G401 (cell line): ENCODE measurements around the gene ZNF491. TPM values are rescaled to one million over a fixed set of nuclear protein-coding genes. Genes with fewer than 3 reads are reported as not detected.
A peak's percentile ranks its signal among the peaks of the same experiment; 100 is the strongest.
"Not testable (repeated sequence)": the region's sequence is repeated elsewhere in the genome, so short reads cannot be mapped to it uniquely, and the experiment has no call there.

Experiments
- DNase-seq: peaks from one replicate; pipeline ENCODE4 v3.0.0-alpha.2; 2015; ENCODE audit warnings: low spot score
- in situ Hi-C: cut with HindIII; loops from 2 replicates; pipeline ENCODE4 v1.10.0; 2016; ENCODE audit warnings: low sequenced_read_pairs, mixed read lengths
- total RNA-seq: library from RNA; depleted of rRNA; stranded (reverse); fragments of >200 nt; shearing (Covaris generic); gene quantifications from 2 replicates; pipeline ENCODE4 v1.2.3, GENCODE V29; 2014; rRNA removed

ZNF491 gene
- not detected in 2 replicates for total RNA-seq

DNA sequence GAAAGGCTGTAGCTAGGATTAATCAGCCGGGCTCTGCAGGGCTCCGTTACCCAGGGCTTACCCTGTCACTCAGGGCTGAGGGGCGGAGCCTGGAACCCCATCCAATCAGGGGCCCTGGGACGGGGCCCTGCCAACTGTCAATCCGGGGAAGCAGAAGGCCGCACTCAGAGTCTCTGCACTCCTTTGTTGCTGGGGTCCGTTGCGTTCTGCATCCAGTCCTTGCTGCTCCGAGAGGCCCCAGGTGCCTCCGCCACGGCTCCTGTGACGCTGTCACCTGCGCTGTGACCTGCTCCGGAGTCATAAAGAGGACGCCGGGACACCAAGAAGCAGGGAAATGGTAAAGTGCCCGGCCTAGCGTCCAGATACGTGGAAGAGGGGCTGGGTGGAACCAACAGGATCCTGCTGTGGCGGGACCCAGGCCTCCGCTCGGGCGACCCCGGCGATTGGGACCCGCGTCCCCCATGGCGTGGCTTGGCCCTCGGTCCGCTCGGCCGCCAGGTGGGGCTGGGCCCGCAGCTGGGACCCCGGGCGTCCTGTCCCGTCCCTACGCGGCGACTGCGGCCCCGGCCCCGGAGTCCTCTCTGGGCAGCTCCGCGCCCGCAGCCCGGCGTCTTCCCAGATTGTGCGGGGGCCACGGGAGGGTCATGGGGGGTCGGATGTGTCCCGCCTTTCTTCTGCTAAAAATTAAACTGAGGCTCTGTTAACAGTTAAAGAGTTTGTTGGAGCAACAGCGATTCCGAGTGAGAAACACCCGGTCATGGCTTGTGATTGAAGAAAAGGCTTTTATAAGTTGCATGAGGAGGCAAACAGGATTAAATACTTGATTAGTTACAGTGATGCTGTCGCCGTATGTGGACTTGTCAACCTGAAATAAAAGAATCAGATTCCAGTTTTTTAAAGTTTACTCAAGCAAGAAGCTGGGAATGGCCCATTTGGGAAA lies at the start of gene ZNF491:
ZNF491 (plus strand) TSS at position 133 of the 940 bp plus-strand sequence. CDS start 7,431 bp downstream, outside the sequence.
- in situ Hi-C loops, result no loop called here
- DNase-seq, result peak; percentile 96

DNA sequence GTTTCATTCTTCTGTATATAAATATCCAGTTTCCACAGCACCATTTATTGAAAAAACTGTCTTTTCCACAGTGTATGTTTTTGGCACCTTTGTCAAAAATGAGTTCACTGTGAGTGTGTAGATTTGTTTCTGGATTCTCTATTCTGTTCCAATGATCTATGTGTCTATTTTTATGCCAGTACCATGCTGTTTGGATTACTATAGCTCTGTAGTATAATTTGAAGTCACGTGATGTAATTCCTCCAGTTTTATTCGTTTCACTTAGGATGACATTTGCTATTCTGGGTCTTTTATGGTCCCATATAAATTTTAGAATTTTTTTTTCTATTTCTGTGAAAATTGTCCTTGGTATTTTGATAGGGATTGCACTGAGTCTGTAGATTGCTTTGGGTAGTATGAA lies 48.6 kb upstream of the ZNF491 start:
- DNase-seq, result no peak
- in situ Hi-C loops, result no loop called here

DNA sequence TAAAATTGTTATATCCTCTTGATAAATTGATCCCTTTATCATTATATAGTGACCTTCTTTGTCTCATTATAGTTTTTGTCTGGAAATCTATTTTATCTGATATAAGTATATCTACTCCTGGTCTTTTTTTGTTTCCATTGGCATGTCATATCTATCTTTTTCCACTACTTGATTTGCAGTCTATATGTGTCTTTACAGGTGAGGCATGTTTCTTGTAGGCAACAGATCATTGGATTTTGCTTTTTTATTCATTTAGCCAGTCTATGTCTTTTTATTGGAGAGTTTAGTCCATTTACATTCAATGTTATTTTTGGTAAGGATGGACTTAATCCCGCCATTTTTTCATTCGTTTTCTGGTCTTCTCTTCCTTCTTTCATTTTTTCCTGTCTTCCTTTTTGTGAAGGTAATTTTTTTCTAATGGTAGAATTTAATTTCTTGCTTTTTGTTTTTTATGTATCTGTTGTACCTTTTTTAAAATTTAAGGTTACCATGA lies 46.0 kb upstream of the ZNF491 start:
- in situ Hi-C loops, result no loop called here
- no peak for DNase-seq

DNA sequence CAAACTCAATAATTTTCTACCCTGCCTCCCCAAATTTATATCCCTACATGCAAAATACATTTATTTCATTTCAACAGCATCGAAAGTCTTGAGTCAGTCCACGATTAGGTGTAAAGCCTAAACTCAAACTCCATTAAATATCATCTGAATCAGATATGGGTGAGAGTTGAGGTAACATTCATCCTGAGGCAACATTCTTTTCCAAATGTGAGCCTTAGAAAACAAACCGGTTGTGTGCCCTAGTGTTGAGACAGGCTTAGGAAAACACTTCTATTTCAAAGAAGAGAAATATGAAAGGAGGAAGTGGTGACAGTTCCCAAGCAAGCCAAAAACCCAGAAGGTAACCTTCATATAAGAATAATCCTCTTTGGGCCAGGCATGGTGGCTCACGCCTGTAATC lies 43.7 kb upstream of the ZNF491 start:
- no peak for DNase-seq
- in situ Hi-C loops, result no loop called here

DNA sequence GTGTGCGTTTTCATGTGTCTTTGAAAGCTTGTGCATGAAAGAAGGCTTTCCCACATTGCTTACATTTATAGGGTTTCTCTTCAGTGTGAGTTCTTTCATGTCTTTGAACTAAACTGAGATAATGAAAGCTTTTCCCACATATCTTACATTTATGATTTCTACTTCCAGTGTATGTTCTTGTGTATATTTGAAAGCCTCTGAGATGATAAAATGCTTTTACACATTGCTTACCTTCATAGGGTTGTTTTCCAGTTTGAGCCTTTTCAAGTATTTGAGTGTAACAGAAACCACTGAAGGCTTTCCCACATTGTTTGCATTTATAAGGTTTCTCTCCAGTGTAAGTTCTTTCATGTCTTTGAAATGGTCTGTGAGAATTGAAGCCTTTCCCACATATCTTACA lies 41.4 kb upstream of the ZNF491 start:
- in situ Hi-C loops, result no loop called here
- no peak for DNase-seq

DNA sequence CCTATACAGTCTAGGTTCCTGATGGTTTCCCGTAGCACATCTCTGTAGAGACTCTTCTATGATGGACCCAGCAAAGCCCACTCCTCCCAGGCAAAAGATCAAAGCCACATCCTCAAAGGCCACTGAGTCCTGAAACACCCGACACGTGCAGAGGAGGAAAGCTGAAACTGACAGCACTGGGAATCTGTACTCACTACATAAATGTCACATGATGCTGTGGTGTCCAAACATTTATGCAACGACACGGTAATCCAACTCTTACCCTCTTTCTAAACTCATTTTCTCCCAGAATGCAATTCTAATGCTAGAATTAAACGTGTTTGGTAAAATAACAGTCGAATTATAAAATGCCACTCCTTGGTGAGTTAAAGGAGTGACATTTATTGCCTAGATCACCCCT lies 38.5 kb upstream of the ZNF491 start:
- DNase-seq, result no peak
- in situ Hi-C loops, result no loop called here

DNA sequence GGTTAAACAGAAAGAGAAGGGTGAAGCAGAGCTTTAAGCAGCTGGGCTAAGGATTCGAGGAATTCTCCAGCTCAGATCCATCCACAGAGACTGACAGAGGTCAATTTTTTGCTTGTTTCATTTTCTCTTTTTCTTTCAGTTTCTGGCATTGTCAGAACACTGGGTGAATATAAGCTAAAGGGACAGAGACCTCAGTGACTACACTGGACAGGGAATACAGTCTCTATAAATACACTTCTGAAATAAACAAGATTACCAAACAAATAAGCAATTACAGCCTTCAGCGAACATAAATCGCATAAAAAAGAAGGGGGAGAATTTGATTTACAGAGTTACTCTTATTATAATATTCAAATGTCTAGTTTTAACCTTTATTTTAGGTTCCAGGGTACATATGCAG lies 35.2 kb upstream of the ZNF491 start:
- no peak for DNase-seq
- in situ Hi-C loops, result no loop called here

DNA sequence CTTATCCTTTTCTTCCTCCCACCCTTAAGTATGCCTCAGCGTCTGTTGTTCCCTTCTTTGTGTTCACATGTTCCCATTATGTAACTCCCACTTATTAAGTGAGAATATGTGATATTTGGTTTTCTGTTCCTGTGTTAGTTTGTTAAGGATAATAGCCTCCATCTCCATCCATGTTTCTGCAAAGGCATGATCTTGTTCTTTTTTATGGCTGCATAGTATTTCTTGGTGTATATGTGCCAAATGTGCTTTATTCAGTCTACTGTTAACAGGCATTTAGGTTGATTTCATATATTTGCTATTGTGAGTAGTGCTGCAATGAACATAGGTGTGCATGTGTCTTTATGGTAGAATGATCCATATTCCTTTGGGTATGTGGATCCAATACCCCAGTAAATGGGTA lies 34.7 kb upstream of the ZNF491 start:
- DNase-seq, result no peak
- in situ Hi-C loops, result no loop called here

DNA sequence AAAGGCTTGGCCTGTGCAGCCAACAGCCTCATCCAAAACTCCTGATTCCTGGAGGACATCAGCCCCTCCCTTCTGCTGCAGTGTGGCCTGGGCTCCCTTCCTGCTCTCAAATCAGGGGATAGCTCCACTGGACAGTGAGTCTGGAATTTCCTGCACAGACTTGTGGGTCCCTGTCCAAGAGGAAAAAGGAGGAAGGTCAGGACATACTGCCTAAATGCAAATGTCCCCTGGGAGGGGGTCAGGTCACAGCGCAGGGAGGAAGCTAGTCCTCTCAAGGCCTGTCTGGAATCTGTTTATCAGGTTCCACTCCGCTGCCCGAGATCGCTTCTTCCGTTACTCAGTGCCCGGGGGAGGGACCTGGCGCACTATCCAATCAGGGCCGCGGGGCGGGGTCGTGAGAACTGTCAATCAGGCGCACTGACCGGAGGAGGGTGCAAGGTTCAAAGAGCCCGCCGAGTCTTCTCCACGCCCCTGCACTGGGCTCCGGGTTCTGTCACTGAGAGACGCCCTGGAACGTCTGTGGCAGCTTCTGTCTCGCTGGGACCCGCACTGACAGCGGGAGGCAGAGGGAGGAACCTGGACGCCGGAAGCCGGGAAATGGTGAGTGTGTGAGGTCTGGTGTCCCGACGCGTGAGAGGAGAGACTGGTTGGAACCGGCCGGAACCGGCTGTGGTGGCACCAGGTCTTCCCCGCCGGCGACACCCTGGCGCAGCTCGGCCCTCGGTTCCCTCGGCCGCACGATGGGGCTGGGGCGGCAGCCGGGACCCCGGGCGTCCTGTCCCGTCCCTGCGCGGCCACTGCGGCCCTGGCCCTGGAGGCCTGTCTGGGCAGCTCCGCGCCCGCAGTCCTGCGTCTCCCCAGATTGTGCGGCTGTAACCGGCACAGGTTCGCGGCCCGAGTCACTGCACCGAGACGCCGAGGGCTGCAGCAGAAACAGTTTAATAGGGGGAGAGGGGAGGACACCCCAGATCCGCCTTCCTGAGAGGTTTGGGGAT lies 31.4 kb upstream of the ZNF491 start, which contains the start of gene ZNF441:
ZNF441 (plus strand) TSS at position 404 of the 995 bp plus-strand sequence; CDS start at position 598, 194 bp downstream.
- DNase-seq, result peak; percentile 97
- in situ Hi-C loops, result no loop called here

DNA sequence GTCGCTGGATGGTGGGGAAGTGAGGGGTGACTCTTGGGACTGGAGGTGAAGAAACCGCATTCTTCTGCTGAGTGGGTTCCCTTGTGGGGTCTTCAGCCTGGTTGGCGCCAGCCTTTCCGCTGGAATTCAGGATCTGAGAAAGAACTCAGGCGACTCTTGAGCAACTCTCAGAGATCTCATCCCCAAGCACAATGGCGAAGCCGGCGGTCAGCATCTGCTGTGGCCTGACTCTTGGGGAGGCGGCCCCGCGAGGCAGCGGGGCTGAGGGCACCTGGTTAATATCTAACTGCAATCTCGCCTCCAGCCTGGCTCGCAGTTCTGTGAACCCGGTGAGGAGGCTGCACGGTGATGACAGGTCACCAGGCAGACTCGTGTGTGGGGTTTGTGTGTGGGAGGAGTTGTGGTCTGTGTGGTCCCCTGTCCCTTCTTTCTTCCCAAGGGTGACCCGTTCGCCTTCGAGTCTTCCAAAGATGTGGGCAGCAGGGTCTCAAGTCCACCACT lies 30.6 kb upstream of the ZNF491 start:
- in situ Hi-C loops, result no loop called here
- DNase-seq, result peak; percentile 30

DNA sequence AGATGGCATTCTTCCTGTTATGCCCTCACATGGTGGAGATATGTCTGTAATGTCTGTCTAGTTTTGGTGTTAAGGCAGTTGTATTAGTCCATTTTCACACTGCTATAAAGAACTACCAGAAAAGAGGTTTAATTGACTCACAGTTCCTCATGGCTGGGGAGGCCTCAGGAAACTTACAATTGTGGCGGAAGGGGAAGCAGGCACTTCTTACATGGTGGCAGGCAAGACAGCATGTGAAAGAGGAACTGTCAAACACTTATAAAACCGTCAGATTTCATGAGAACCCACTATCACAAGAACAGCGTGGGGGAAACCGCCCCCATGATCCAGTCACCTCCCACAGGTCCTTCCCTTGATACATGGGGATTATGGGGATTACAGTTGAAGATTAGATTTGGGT lies 28.3 kb upstream of the ZNF491 start:
- in situ Hi-C loops, result no loop called here
- no peak for DNase-seq

DNA sequence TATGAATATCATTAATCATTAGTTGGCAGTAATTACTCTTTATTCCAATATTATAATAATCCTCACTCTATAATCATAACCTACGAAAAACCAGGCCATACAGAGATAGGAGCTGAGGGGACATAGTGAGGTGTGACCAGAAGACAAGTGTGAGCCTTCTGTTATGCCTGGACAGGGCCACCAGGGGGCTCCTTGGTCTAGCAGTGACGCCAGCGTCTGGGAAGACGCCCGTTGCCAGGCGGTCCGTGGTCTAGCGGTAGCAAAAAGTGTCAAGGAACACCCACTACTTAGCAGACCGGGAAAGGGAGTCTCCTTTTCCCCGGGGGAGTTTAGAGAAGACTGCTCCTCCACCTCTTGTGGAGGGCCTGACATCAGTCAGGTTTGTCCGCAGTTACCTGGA lies 26.8 kb upstream of the ZNF491 start:
- in situ Hi-C loops, DNase-seq: not testable (repeated sequence)

DNA sequence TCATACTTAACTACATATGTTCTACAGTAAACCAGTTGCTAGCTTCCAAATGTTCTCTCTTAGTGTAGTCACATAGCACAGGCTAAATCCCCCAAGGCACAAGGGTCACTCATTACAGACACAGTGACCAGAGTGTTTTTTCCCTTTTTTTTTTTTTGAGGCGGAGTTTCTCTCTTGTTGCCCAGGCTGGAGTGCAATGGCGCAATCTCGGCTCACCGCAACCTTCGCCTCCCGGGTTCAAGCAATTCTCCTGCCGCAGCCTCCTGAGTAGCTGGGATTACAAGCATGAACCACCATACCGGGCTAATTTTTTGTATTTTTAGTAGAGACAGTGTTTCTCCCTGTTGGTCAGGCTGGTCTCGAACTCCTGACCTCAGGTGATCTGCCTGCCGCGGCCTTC lies 21.7 kb upstream of the ZNF491 start:
- in situ Hi-C loops, DNase-seq: not testable (repeated sequence)

DNA sequence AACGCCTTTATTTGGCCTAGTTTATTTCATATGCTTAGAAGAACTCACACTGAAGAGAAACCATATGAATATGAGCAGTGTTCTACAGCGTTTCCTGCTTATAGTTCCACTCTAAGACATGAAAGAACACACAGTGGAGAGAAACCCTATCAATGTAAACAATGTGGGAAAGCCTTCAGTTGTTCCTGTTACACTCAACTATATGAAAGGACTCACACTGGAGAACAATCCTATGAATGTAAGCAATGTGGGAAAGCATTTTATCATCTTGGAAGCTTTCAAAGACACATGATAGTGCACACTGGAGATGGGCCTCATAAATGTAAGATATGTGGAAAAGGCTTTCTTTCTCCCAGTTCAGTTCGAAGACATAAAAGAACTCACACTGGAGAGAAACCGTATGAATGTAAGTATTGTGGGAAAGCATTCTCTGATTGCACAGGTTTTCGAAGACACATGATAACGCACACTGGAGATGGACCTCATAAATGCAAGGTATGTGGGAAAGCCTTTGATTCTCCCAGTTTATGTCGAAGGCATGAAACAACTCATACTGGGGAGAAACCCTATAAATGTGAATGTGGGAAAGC lies 17.8 kb upstream of the ZNF491 start:
- in situ Hi-C loops, result no loop called here
- DNase-seq, result no peak

DNA sequence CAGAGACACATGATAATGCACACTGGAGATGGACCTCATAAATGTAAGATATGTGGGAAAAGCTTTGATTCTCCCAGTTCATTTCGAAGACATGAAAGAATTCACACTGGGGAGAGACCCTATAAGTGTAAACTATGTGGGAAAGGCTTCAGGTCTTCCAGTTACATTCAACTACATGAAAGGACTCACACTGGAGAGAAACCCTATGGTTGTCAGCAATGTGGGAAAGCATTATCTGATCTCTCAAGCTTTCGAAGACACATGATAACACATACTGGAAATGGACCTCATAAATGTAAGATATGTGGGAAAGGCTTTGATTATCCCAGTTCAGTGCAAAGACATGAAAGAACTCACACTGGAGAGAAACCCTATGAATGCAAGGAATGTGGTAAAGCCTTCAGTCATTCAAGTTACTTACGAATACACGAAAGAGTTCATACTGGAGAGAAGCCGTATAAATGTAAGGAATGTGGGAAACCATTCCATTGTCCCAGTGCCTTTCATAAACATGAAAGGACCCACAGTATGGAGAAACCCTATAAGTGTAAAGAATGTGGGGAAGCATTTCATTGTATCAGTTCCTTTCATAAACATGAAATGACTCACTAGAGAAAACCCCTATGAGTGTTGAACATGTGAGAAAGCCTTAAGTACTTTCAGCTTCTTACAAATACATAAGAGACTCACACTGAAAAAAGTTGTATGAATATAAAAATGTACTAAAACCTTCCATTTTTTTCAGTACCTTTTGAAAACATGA lies 16.8 kb upstream of the ZNF491 start:
- in situ Hi-C loops, result no loop called here
- no peak for DNase-seq

DNA sequence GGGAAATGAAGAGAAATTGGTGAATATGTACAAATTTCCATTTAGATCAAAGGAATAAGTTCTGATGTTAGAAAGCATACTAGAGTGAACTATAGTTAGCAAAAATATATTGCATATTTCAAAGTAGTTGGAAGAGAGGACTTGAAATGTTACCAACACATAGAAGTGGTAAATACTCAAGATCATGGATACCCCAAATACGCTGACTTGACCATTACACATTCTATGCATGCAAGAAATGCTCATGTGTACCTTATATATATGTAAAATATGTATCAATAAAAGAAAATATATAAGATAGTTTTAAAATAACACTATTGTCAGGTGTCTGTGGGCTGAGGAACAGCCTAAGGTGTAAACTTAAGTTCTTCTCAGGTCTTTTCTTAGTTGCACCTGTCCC lies 14.6 kb upstream of the ZNF491 start:
- in situ Hi-C loops, result no loop called here
- DNase-seq, result no peak

DNA sequence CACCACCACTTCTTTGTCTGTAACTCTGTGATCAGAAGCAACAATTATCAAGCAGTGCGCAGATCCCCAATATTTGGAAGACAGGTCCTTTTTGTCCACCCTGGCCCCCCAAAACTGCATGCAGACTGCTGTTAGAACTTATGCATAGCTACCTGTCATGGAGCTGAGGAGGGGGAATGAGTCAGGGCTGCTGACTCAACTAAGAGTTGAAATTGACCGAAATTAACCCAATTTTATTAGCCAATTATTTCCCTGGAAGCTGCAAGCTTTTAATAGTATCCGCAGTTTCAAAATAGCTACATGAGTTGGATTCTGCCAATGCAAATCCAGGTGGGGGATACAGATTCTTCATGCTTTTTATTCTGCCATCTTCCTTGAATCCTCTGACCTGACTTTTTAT lies 14.0 kb upstream of the ZNF491 start:
- in situ Hi-C loops, result no loop called here
- DNase-seq, result no peak

DNA sequence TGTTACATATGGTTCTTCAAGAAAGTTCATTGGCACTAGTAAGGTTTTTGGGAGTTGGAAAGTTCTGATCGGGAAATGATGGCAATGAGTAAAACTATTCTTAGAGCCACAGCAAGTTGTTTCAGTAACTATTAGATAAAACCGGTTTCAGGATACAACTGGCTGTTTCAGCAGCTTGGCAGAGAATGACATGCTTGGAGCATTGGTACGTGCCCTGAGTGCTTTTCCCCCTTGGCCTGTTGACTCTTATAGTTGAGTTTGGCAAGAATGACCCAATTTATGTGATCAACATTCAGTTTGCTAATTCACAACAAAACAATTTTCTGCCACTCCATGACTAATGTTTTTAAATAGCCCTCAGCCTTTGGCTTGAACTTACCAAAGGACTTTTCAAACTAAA lies 10.8 kb upstream of the ZNF491 start:
- DNase-seq, result no peak
- in situ Hi-C loops, result no loop called here
